Common myeloid progenitor, CD34-positive (primary cell): Measurements from ENCODE around the gene SNTG2.

ENCODE experiments used
- CTCF ChIA-PET: fragments of 350-600 bp; sonication (Branson Sonifier 250); formaldehyde crosslinking; loops from one replicate; lab custom pipeline; 2021; ENCODE audit warnings: antibody characterized with exemption; lab: Charles Lee
- POLR2A ChIA-PET: fragments of 350-600 bp; sonication (Branson Sonifier 250); formaldehyde crosslinking; loops from one replicate; lab custom pipeline; 2021; ENCODE audit warnings: antibody characterized with exemption; lab: Charles Lee
- DNase-seq, 3 donors: peaks; one replicate each; pipeline versions ENCODE4 v3.0.0 to v3.0.0-alpha.2; 2013
- H3K27ac ChIP-seq, 2 experiments: 1 replicate in 1 of 2; 2 replicates in 1 of 2; pipeline ENCODE4 v1.7.0; 2013; ENCODE audit warnings: inconsistent platforms in 2 of 2, low read length in 2 of 2, mild to moderate bottlenecking in 2 of 2, low read depth in 1 of 2, moderate library complexity in 1 of 2; ENCODE audit not compliant: severe bottlenecking in 2 of 2, insufficient read depth in 1 of 2, poor library complexity in 1 of 2
- H3K27me3 ChIP-seq, 5 experiments: replicated peaks in 2 of 5; 1 replicate in 3 of 5; 2 replicates in 2 of 5; pipeline versions ENCODE4 v1.6.1 to v1.7.0; 2013; ENCODE audit warnings: low read length in 4 of 5, mild to moderate bottlenecking in 2 of 5, moderate library complexity in 2 of 5, inconsistent platforms in 1 of 5; ENCODE audit not compliant: insufficient read depth in 5 of 5, control insufficient read depth in 4 of 5
- H3K36me3 ChIP-seq, 4 experiments: 1 replicate in 2 of 4; 2 replicates in 2 of 4; pipeline versions ENCODE4 v1.6.1 to v1.7.0; 2013; ENCODE audit warnings: low read length in 3 of 4, control low read depth in 1 of 4, mild to moderate bottlenecking in 1 of 4; ENCODE audit not compliant: control insufficient read depth in 4 of 4, insufficient read depth in 4 of 4
- H3K4me1 ChIP-seq, 4 experiments: 1 replicate in 3 of 4; 2 replicates in 1 of 4; pipeline versions ENCODE4 v1.6.1 to v1.7.1; 2013; ENCODE audit warnings: low read length in 3 of 4, mild to moderate bottlenecking in 3 of 4, control low read depth in 1 of 4, inconsistent platforms in 1 of 4, moderate library complexity in 1 of 4; ENCODE audit not compliant: control insufficient read depth in 4 of 4, insufficient read depth in 4 of 4; ENCODE audit errors: control extremely low read depth in 1 of 4
- H3K4me3 ChIP-seq, 7 experiments: 1 replicate in 4 of 7; 2 replicates in 3 of 7; pipeline versions ENCODE4 v1.5.1 to v1.7.0; 2013; ENCODE audit warnings: mild to moderate bottlenecking in 7 of 7, low read length in 6 of 7, moderate library complexity in 6 of 7, inconsistent platforms in 2 of 7, low read depth in 2 of 7, control low read depth in 1 of 7; ENCODE audit not compliant: insufficient read depth in 4 of 7, control insufficient read depth in 1 of 7; ENCODE audit errors: extremely low read depth in 1 of 7
- H3K9me3 ChIP-seq, 5 experiments: 1 replicate in 4 of 5; 2 replicates in 1 of 5; pipeline versions ENCODE4 v1.6.1 to v1.7.1; 2013; ENCODE audit warnings: low read length in 4 of 5, mild to moderate bottlenecking in 2 of 5, inconsistent platforms in 1 of 5, low read depth in 1 of 5, moderate library complexity in 1 of 5; ENCODE audit not compliant: control insufficient read depth in 4 of 5, insufficient read depth in 2 of 5; ENCODE audit errors: control extremely low read depth in 1 of 5
- WGBS: methylation state at CpG from one replicate; pipeline ENCODE4 v1.1.5; 2013; ENCODE audit not compliant: insufficient coverage; 5-methylcytosine and 5-hydroxymethylcytosine counted together

SNTG2 gene

GRCh38 chr2:1257334-1257733 is 306.7 kb downstream of the SNTG2 start:
- WGBS, result 93% methylated on average over 7 of the region's 11 CpGs
- no peak for DNase-seq
- POLR2A ChIA-PET, result no interaction called here

GRCh38 chr2:1259746-1260145 is 309.1 kb downstream of the SNTG2 start:
- H3K4me3 ChIP-seq, result no peak overlapping the region
- no peak for DNase-seq
- POLR2A ChIA-PET, result no interaction called here
- H3K27ac ChIP-seq, result no peak overlapping the region
- no peaks in the 10 kb centered on the region for H3K4me1 ChIP-seq
- peaks cover 0 to 4% (median 0%) of the 10 kb centered on the region in 5 experiments for H3K27me3 ChIP-seq
- 80% methylated on average over 2 of the region's 9 CpGs for WGBS
- no peaks in the 10 kb centered on the region for H3K9me3 ChIP-seq
- no peaks in the 10 kb centered on the region for H3K36me3 ChIP-seq
- CTCF ChIA-PET, result no interaction called here

More at GRCh38 chr2:1257334-1257733, 306.7 kb downstream of the SNTG2 start:
- CTCF ChIA-PET, result no interaction called here
- Histone ChIP-seq H3K36me3 (no peaks in the 10 kb centered on the region), H3K27ac (no peak overlapping the region), H3K4me1 (no peaks in the 10 kb centered on the region), H3K9me3 (peaks cover 0 to 5% (median 0%) of the 10 kb centered on the region in 5 experiments), H3K27me3 (peaks cover 0 to 4% (median 0%) of the 10 kb centered on the region in 5 experiments), H3K4me3 (no peak overlapping the region)

GRCh38 chr2:1262609-1263008 is 312.0 kb downstream of the SNTG2 start:
- Histone ChIP-seq H3K27ac (no peak overlapping the region), H3K4me1 (no peaks in the 10 kb centered on the region), H3K9me3 (no peaks in the 10 kb centered on the region), H3K4me3 (no peak overlapping the region), H3K27me3 (peaks cover 0 to 3% (median 0%) of the 10 kb centered on the region in 5 experiments), H3K36me3 (no peaks in the 10 kb centered on the region)
- 93% methylated on average over 21 of the region's 29 CpGs for WGBS
- DNase-seq, result no peak
- POLR2A ChIA-PET, result no interaction called here
- CTCF ChIA-PET, result no interaction called here

GRCh38 chr2:1265454-1265853 is 314.8 kb downstream of the SNTG2 start:
- no peaks in the 10 kb centered on the region for H3K36me3 ChIP-seq
- H3K4me3 ChIP-seq, result no peak overlapping the region
- H3K9me3 ChIP-seq, result no peaks in the 10 kb centered on the region
- no peaks in the 10 kb centered on the region for H3K27me3 ChIP-seq
- ChIA-PET CTCF (no interaction called here), POLR2A (no interaction called here)
- no peak for DNase-seq
- no peaks in the 10 kb centered on the region for H3K4me1 ChIP-seq
- WGBS, result 86% methylated on average over 4 of the region's 4 CpGs
- no peak overlapping the region for H3K27ac ChIP-seq

- 89% methylated on average over 9 of the region's 12 CpGs for WGBS
Measured at GRCh38 chr2:1266351-1266750, 315.7 kb downstream of the SNTG2 start.

GRCh38 chr2:1268034-1268433 is 317.4 kb downstream of the SNTG2 start:
- Histone ChIP-seq H3K4me1 (no peaks in the 10 kb centered on the region), H3K9me3 (no peaks in the 10 kb centered on the region), H3K27ac (no peak overlapping the region), H3K4me3 (no peak overlapping the region), H3K36me3 (no peaks in the 10 kb centered on the region), H3K27me3 (peaks cover 0 to 4% (median 0%) of the 10 kb centered on the region in 5 experiments)
- CTCF ChIA-PET, result no interaction called here
- POLR2A ChIA-PET, result no interaction called here
- DNase-seq, result no peak
- WGBS, result 100% methylated on average over 3 of the region's 7 CpGs

More at GRCh38 chr2:1266351-1266750, 315.7 kb downstream of the SNTG2 start:
- H3K27me3 ChIP-seq, result no peaks in the 10 kb centered on the region
- DNase-seq, result no peak
- ChIA-PET CTCF (no interaction called here), POLR2A (no interaction called here)
- H3K27ac ChIP-seq, result no peak overlapping the region
- no peaks in the 10 kb centered on the region for H3K4me1 ChIP-seq
- no peak overlapping the region for H3K4me3 ChIP-seq
- H3K36me3 ChIP-seq, result no peaks in the 10 kb centered on the region
- no peaks in the 10 kb centered on the region for H3K9me3 ChIP-seq

- Histone ChIP-seq H3K9me3 (peaks cover 0 to 2% (median under 1%) of the 10 kb centered on the region in 5 experiments), H3K27ac (no peak overlapping the region), H3K4me1 (no peaks in the 10 kb centered on the region), H3K4me3 (no peak overlapping the region), H3K36me3 (no peaks in the 10 kb centered on the region), H3K27me3 (peaks cover 0 to 4% (median 0%) of the 10 kb centered on the region in 5 experiments)
- POLR2A ChIA-PET, result interaction anchor here (0.6 kb wide), 1 partner anchor 190 kb away, joined by 3 read pairs; no protein-coding TSS in a partner anchor
- no peak for DNase-seq
- CTCF ChIA-PET, result no interaction called here
- 80% methylated on average over 8 of the region's 8 CpGs for WGBS
Measured at GRCh38 chr2:1269812-1270211, 319.2 kb downstream of the SNTG2 start.
